PC-9 (cell line): ENCODE measurements around the gene NFAM1. TPM values are rescaled to one million over a fixed set of nuclear protein-coding genes. Genes with fewer than 3 reads are reported as not detected.

Source experiments
- BruUV-seq: library from RNA; stranded (reverse); fragments of 400-500 nt; replicated peaks from 2 replicates; lab custom pipeline; 2021; lab: Mats Ljungman, UMichigan
- CTCF ChIA-PET: fragments of 300-600 bp; sonication (Branson Sonifier 250); formaldehyde crosslinking; loops from one replicate; lab custom pipeline; 2022; ENCODE audit warnings: antibody characterized with exemption; lab: Charles Lee
- POLR2A ChIA-PET: fragments of 300-600 bp; sonication (Branson Sonifier 250); formaldehyde crosslinking; loops from one replicate; lab custom pipeline; 2022; ENCODE audit warnings: antibody characterized with exemption; ENCODE audit not compliant: unreplicated experiment; lab: Charles Lee
- DNase-seq, 2 experiments: peaks; one replicate each; pipeline versions ENCODE4 v3.0.0 to v3.0.0-alpha.2; 2015 to 2022; ENCODE audit warnings: mixed read lengths in 1 of 2
- H2AFZ ChIP-seq: fragments of 200-600 bp; sonication (generic); 2 replicates; pipeline ENCODE4 v1.8.1; 2017; ENCODE audit warnings: antibody characterized with exemption
- H3F3A ChIP-seq: fragments of 200-600 bp; sonication (generic); 2 replicates; pipeline ENCODE4 v1.8.1; 2017; ENCODE audit warnings: antibody characterized with exemption, mild to moderate bottlenecking, low read depth; ENCODE audit not compliant: insufficient read depth
- H3K27ac ChIP-seq: fragments of 200-600 bp; sonication (generic); 2 replicates; pipeline ENCODE4 v1.6.1; 2016; ENCODE audit warnings: mixed run types
- H3K27me3 ChIP-seq: fragments of 200-600 bp; sonication (generic); 2 replicates; pipeline ENCODE4 v1.6.1; 2016; ENCODE audit warnings: low read depth, mixed run types; ENCODE audit not compliant: insufficient read depth
- H3K36me3 ChIP-seq: fragments of 200-600 bp; sonication (generic); 2 replicates; pipeline ENCODE4 v1.6.1; 2016; ENCODE audit warnings: low read depth, mixed run types
- H3K4me1 ChIP-seq: fragments of 200-600 bp; sonication (generic); replicated peaks from 2 replicates; pipeline ENCODE4 v1.6.1; 2016; ENCODE audit warnings: mixed run types; ENCODE audit not compliant: insufficient read depth
- H3K4me2 ChIP-seq: fragments of 200-600 bp; sonication (generic); 2 replicates; pipeline ENCODE4 v1.6.1; 2017; ENCODE audit warnings: mixed run types
- H3K4me3 ChIP-seq: fragments of 200-600 bp; sonication (generic); 2 replicates; pipeline ENCODE4 v1.6.1; 2016; ENCODE audit warnings: mixed run types
- H3K79me2 ChIP-seq: fragments of 200-600 bp; sonication (generic); 2 replicates; pipeline ENCODE4 v1.6.1; 2017; ENCODE audit warnings: low read depth, mixed run types
- H3K9me2 ChIP-seq: fragments of 200-600 bp; sonication (generic); 2 replicates; pipeline ENCODE4 v1.8.1; 2017; ENCODE audit warnings: mild to moderate bottlenecking; ENCODE audit not compliant: insufficient read depth
- H3K9me3 ChIP-seq: fragments of 200-600 bp; sonication (generic); 2 replicates; pipeline ENCODE4 v1.8.1; 2016; ENCODE audit warnings: low read depth; ENCODE audit not compliant: insufficient read depth
- H4K20me1 ChIP-seq: fragments of 200-600 bp; sonication (generic); 2 replicates; pipeline ENCODE4 v1.8.1; 2017; ENCODE audit not compliant: insufficient read depth
- EZH2 ChIP-seq: fragments of 200-600 bp; sonication (generic); IDR thresholded peaks from 2 replicates; pipeline ENCODE4 v1.8.0; 2017; ENCODE audit warnings: antibody characterized with exemption, low read depth
- intact Hi-C: fragments of 100-400 bp; cut with micrococcal nuclease; formaldehyde crosslinking; loops from one replicate; pipeline ENCODE4 v1.10.0; 2022; ENCODE audit not compliant: unreplicated experiment
- total RNA-seq: library from RNA; stranded (reverse); gene quantifications from 2 replicates; pipeline ENCODE4 v1.2.3, GENCODE V29; 2021
- TF ChIP-seq, protein P1 (sequence below): fragments of 200-600 bp; sonication (generic); conservative IDR thresholded peaks from 2 replicates; pipeline ENCODE4 v1.6.1; 2017; ENCODE audit warnings: mixed run types, antibody characterized with exemption, mild to moderate bottlenecking, moderate library complexity

The NFAM1 gene
- total RNA-seq, 1 experiment from 2014 or later: not detected

DNA sequence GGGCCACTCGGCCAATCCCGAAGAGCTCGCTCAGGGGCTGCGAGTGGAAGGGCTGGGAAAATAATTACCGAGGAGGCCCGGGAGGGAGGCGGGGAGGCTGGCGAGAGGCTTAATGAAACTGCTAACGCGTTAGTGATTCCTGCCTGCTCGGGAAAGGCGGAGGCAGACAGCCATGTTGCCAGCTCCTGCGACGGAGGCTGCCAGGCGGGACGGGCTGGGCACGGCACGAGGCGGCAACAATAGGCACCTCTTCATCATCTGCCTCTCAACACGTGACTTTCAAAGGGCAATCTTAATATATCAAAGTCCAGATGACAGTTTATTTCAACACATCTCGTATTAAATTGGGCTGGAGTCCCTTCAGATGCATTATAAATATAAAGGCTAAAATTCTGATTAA is 93.7 kb downstream of the NFAM1 start:
- no peak overlapping the region for H3K27ac ChIP-seq
- ChIA-PET CTCF (no interaction called here), POLR2A (no interaction called here)
- no peaks in the 10 kb centered on the region for H3K36me3 ChIP-seq
- no peak for DNase-seq
- H2AFZ ChIP-seq: no peak overlapping the region
- no peaks in the 10 kb centered on the region for H3K9me2 ChIP-seq
- H3K4me2 ChIP-seq: no peak overlapping the region
- H3K4me1 ChIP-seq: no peaks in the 10 kb centered on the region
- H4K20me1 ChIP-seq: peaks cover 4% of the 10 kb centered on the region; the same call in 1 of the 2 replicates
- no peaks in the 10 kb centered on the region for H3K79me2 ChIP-seq
- no peak for TF ChIP-seq EZH2
- TF ChIP-seq, protein P1, sequence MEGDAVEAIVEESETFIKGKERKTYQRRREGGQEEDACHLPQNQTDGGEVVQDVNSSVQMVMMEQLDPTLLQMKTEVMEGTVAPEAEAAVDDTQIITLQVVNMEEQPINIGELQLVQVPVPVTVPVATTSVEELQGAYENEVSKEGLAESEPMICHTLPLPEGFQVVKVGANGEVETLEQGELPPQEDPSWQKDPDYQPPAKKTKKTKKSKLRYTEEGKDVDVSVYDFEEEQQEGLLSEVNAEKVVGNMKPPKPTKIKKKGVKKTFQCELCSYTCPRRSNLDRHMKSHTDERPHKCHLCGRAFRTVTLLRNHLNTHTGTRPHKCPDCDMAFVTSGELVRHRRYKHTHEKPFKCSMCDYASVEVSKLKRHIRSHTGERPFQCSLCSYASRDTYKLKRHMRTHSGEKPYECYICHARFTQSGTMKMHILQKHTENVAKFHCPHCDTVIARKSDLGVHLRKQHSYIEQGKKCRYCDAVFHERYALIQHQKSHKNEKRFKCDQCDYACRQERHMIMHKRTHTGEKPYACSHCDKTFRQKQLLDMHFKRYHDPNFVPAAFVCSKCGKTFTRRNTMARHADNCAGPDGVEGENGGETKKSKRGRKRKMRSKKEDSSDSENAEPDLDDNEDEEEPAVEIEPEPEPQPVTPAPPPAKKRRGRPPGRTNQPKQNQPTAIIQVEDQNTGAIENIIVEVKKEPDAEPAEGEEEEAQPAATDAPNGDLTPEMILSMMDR: no peak
- BruUV-seq: no TSS peak
- H3K4me3 ChIP-seq: no peak overlapping the region
- H3K9me3 ChIP-seq: no peaks in the 10 kb centered on the region
- intact Hi-C loops: no loop called here
- no peaks in the 10 kb centered on the region for H3K27me3 ChIP-seq
- H3F3A ChIP-seq: no peaks in the 10 kb centered on the region

DNA sequence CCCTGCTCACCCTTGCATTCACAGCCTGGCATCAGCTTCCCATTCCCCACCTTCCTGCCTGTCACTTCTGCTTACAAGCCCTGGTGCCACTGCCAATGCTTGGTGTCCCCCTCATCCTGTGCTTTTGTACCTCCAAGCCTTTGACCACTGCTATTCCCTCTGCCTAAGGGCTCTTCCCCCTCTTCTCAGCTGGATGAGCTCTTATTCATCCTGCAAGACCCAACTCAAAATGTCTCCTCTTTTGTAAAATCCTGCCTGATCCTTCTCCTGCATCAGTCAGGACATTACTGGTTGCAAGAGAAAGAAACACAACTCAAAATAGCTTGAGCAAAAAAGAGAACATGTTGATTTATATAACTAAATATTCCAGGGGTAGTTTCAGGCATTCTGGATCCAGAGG is 94.8 kb downstream of the NFAM1 start:
- H3K9me3 ChIP-seq: no peaks in the 10 kb centered on the region
- no peak overlapping the region for H3K4me3 ChIP-seq
- no peak for TF ChIP-seq EZH2
- TF ChIP-seq, protein P1: no peak
- H3K4me1 ChIP-seq: no peaks in the 10 kb centered on the region
- no peak overlapping the region for H2AFZ ChIP-seq
- no peaks in the 10 kb centered on the region for H3K27me3 ChIP-seq
- H3F3A ChIP-seq: no peaks in the 10 kb centered on the region
- no peak overlapping the region for H3K27ac ChIP-seq
- H4K20me1 ChIP-seq: peaks cover 4% of the 10 kb centered on the region; the same call in 1 of the 2 replicates
- no peak for DNase-seq
- no peaks in the 10 kb centered on the region for H3K9me2 ChIP-seq
- H3K4me2 ChIP-seq: no peak overlapping the region
- no TSS peak for BruUV-seq
- H3K79me2 ChIP-seq: no peaks in the 10 kb centered on the region
- POLR2A ChIA-PET: interaction anchor here (0.6 kb wide), 1 partner anchor 24 kb away, joined by 3 read pairs; no protein-coding TSS in a partner anchor
- no peaks in the 10 kb centered on the region for H3K36me3 ChIP-seq
- intact Hi-C loops: no loop called here
- CTCF ChIA-PET: no interaction called here

DNA sequence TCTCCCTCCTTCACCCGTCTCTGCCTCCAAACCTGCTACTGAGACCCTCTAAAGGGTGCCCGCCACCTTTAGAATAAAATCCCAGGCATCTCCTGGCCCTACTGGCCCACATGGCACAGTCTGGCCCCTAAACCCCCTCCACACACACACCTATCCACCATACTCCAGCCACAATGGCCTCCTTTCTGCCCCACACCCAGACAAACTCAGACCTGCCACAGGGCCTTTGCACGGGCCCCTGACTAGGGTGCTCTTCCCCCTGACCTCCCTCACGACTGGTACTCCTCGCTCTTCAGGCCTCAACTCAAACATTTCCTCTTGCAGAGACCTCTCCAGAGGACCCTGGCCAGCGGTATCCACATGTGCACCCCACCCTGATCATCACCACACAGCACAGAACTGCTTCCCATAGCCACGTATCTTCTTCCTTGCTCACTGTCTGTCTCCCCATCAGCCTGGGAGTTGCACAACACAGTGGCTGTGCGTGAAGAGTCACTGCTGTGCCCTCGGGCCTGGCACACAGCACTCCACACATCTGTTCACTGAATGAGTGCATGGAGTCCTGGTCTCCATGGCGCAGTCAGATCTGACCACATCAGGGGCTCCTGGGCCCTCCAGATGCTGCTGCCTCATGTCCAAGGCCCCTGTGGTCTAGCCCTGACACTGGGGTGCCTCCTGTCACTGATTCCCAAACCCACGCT is 95.5 kb downstream of the NFAM1 start:
- ChIA-PET CTCF (no interaction called here), POLR2A (no interaction called here)
- H4K20me1 ChIP-seq: peaks cover 4% of the 10 kb centered on the region; the same call in 1 of the 2 replicates
- H3K9me2 ChIP-seq: no peaks in the 10 kb centered on the region
- no peaks in the 10 kb centered on the region for H3K27me3 ChIP-seq
- TF ChIP-seq EZH2: no peak
- TF ChIP-seq, protein P1: no peak
- BruUV-seq: no TSS peak
- H3K4me2 ChIP-seq: no peak overlapping the region
- no peak for DNase-seq
- H3K4me3 ChIP-seq: no peak overlapping the region
- no peaks in the 10 kb centered on the region for H3K79me2 ChIP-seq
- no peak overlapping the region for H2AFZ ChIP-seq
- H3K9me3 ChIP-seq: no peaks in the 10 kb centered on the region
- no peaks in the 10 kb centered on the region for H3F3A ChIP-seq
- no peak overlapping the region for H3K27ac ChIP-seq
- intact Hi-C loops: no loop called here
- no peaks in the 10 kb centered on the region for H3K36me3 ChIP-seq
- no peaks in the 10 kb centered on the region for H3K4me1 ChIP-seq
